Lung (tissue), 12 donors: ENCODE measurements around the gene GPC5. TPM values are rescaled to one million over a fixed set of nuclear protein-coding genes. Genes with fewer than 3 reads are reported as not detected.
"Not testable (repeated sequence)": the region's sequence is repeated elsewhere in the genome, so short reads cannot be mapped to it uniquely, and the experiment has no call there.

Source experiments
- ATAC-seq: fragments of 200-7000 bp; cut with Tn5 transposase; one replicate; pipeline ENCODE4 v1.9.1; 2020; ENCODE audit warnings: moderate number of reproducible peaks; ENCODE audit not compliant: insufficient read depth, low FRiP score
- DNase-seq, 3 donors: peaks; one replicate each; pipeline ENCODE4 v3.0.0-alpha.2; 2013 to 2017
- H3K27ac ChIP-seq, 2 donors: one replicate each; pipeline ENCODE4 v1.5.1; 2013; ENCODE audit warnings: mild to moderate bottlenecking in 2 of 2, moderate library complexity in 2 of 2, control low read depth in 1 of 2, inconsistent platforms in 1 of 2, low read depth in 1 of 2, low read length in 1 of 2
- H3K27me3 ChIP-seq, 3 donors: one replicate each; pipeline ENCODE4 v1.5.1; 2013; ENCODE audit warnings: low read length in 2 of 3; ENCODE audit not compliant: control insufficient read depth in 3 of 3, insufficient read depth in 3 of 3
- H3K36me3 ChIP-seq, 4 donors: one replicate each; pipeline ENCODE4 v1.5.1; 2013; ENCODE audit warnings: low read length in 4 of 4, mild to moderate bottlenecking in 1 of 4, moderate library complexity in 1 of 4; ENCODE audit not compliant: control insufficient read depth in 4 of 4, insufficient read depth in 4 of 4
- H3K4me1 ChIP-seq, 5 donors: one replicate each; pipeline ENCODE4 v1.5.1; 2013; ENCODE audit warnings: low read length in 5 of 5, mild to moderate bottlenecking in 2 of 5, moderate library complexity in 1 of 5; ENCODE audit not compliant: control insufficient read depth in 5 of 5, insufficient read depth in 5 of 5
- H3K4me3 ChIP-seq: one replicate; pipeline ENCODE4 v1.5.1; 2013; ENCODE audit warnings: mild to moderate bottlenecking, control low read depth, moderate library complexity
- H3K9ac ChIP-seq, 2 donors: one replicate each; pipeline ENCODE4 v1.5.1; 2013; ENCODE audit warnings: low read length in 2 of 2, control low read depth in 1 of 2; ENCODE audit not compliant: insufficient read depth in 1 of 2
- H3K9me3 ChIP-seq, 4 donors: one replicate each; pipeline ENCODE4 v1.5.1; 2013; ENCODE audit warnings: low read length in 3 of 4, mild to moderate bottlenecking in 1 of 4, moderate library complexity in 1 of 4; ENCODE audit not compliant: control insufficient read depth in 4 of 4, insufficient read depth in 3 of 4
- CTCF ChIP-seq: IDR thresholded peaks from 2 replicates; pipeline ENCODE4 v1.5.1; 2012; ENCODE audit warnings: mild to moderate bottlenecking; ENCODE audit errors: control extremely low read depth, extremely low read depth
- WGBS, 2 donors: extraction: QIAGEN DNeasy Blood & Tissue Kit; methylation state at CpG; one replicate each; pipeline ENCODE4 v1.1.7; 2013; 5-methylcytosine and 5-hydroxymethylcytosine counted together
- polyA plus RNA-seq, 2 donors: library from polyadenylated mRNA; stranded (reverse); fragments of 200-250 nt; gene quantifications; one replicate each; pipeline ENCODE4 v1.2.1, GENCODE V29; 2013
- total RNA-seq, 2 donors: library from RNA; depleted of rRNA in 1 of 2; stranded (reverse); fragments of >200 nt in 1 of 2; gene quantifications; one replicate each; pipeline ENCODE4 v1.2.1, GENCODE V29; 2014 to 2021
- donor health status: control.
- donor health status: control.
- donor health status: Bipolar disorder and iron deficiency.
- donor health status: healthy.
- donor health status: DM: yes; HTN: yes; CAD: no.

Gene GPC5
- total and polyA plus RNA-seq, 4 donors: 0.55 to 37.3 (median 4.4) TPM

- Histone ChIP-seq H3K27ac (no peak overlapping the region), H3K9me3 (no peaks in the 10 kb centered on the region), H3K36me3 (no peaks in the 10 kb centered on the region), H3K4me1 (no peaks in the 10 kb centered on the region), H3K4me3 (no peak overlapping the region), H3K27me3 (no peaks in the 10 kb centered on the region), H3K9ac (no peak overlapping the region)
- WGBS, 2 donors: 77 to 86% methylated on average over 3 of the region's 3 CpGs
- DNase-seq (no peak), ATAC-seq (no peak)
- no peak for TF ChIP-seq CTCF
Measured at GRCh38 chr13:92262100-92262788, 863.8 kb downstream of the GPC5 start.

- ATAC-seq (no peak), DNase-seq (no peak)
- no peak for TF ChIP-seq CTCF
- H3K27me3 ChIP-seq: no peaks in the 10 kb centered on the region
- H3K4me3 ChIP-seq: no peak overlapping the region
- H3K27ac ChIP-seq: no peak overlapping the region
- 78 to 97% methylated on average over 1 of the region's 1 CpG for WGBS, 2 donors
- H3K9ac ChIP-seq: no peak overlapping the region
- H3K36me3 ChIP-seq: no peaks in the 10 kb centered on the region
- H3K9me3 ChIP-seq: no peaks in the 10 kb centered on the region
- H3K4me1 ChIP-seq: no peaks in the 10 kb centered on the region
Measured at GRCh38 chr13:92265408-92265807, 867.0 kb downstream of the GPC5 start.

- Histone ChIP-seq H3K9me3 (peaks cover 0 to 3% (median under 1%) of the 10 kb centered on the region in 4 donors), H3K27me3 (no peaks in the 10 kb centered on the region), H3K4me1 (no peaks in the 10 kb centered on the region), H3K27ac (no peak overlapping the region), H3K36me3 (no peaks in the 10 kb centered on the region), H3K9ac (no peak overlapping the region), H3K4me3 (no peak overlapping the region)
- ATAC-seq: no peak
- DNase-seq: no peak
- 85 to 89% methylated on average over 1 of the region's 1 CpG for WGBS, 2 donors
- no peak for TF ChIP-seq CTCF
Measured at GRCh38 chr13:92270990-92271389, 872.6 kb downstream of the GPC5 start.

- no peak overlapping the region for H3K4me3 ChIP-seq
- no peak overlapping the region for H3K27ac ChIP-seq
- H3K9ac ChIP-seq: no peak overlapping the region
- DNase-seq (no peak), ATAC-seq (no peak)
- no peak for TF ChIP-seq CTCF
- 90 to 94% methylated on average over 1 of the region's 1 CpG for WGBS, 2 donors
- H3K9me3 ChIP-seq: peaks cover 0 to 3% (median under 1%) of the 10 kb centered on the region in 4 donors
- no peaks in the 10 kb centered on the region for H3K4me1 ChIP-seq
- H3K27me3 ChIP-seq: no peaks in the 10 kb centered on the region
- H3K36me3 ChIP-seq: no peaks in the 10 kb centered on the region
Measured at GRCh38 chr13:92272177-92272576, 873.8 kb downstream of the GPC5 start.

- H3K27me3 ChIP-seq, H3K9me3 ChIP-seq, H3K9ac ChIP-seq, H3K4me3 ChIP-seq, H3K27ac ChIP-seq, H3K36me3 ChIP-seq, ATAC-seq, DNase-seq, H3K4me1 ChIP-seq: not testable (repeated sequence)
- 72 to 82% methylated on average over 8 of the region's 8 CpGs for WGBS, 2 donors
Measured at GRCh38 chr13:92280986-92281385, 882.6 kb downstream of the GPC5 start.
